IMR-90 (cell line): Measurements from ENCODE around the gene PLB1.

ENCODE experiments used
- CHD1 ChIP-seq: IDR thresholded peaks from 2 replicates; pipeline ENCODE4 v1.6.1; 2012; ENCODE audit warnings: low read depth, low read length, improper control_type of control experiment
- CTCF ChIP-seq: conservative IDR thresholded peaks from 2 replicates; pipeline ENCODE4 v1.5.1; 2012; ENCODE audit warnings: mild to moderate bottlenecking, low read depth, low read length, improper control_type of control experiment
- ELK1 ChIP-seq: fragments of 150-350 bp; IDR thresholded peaks from 2 replicates; pipeline ENCODE4 v1.6.1; 2016; ENCODE audit warnings: low read depth, mild to moderate bottlenecking, low read length, moderate library complexity, borderline replicate concordance
- FOS ChIP-seq: fragments of 150-350 bp; IDR thresholded peaks from 2 replicates; pipeline ENCODE4 v1.6.1; 2016; ENCODE audit warnings: low read depth, low read length
- MAZ ChIP-seq: IDR thresholded peaks from 2 replicates; pipeline ENCODE4 v1.6.1; 2012; ENCODE audit warnings: low read depth, mild to moderate bottlenecking, low read length, improper control_type of control experiment, moderate library complexity, borderline replicate concordance
- NFE2L2 ChIP-seq: fragments of 150-350 bp; IDR thresholded peaks from 2 replicates; pipeline ENCODE4 v1.6.1; 2016; ENCODE audit warnings: low read depth, mild to moderate bottlenecking, low read length
- POLR2A ChIP-seq: IDR thresholded peaks from 2 replicates; pipeline ENCODE4 v1.6.1; 2012; ENCODE audit warnings: mild to moderate bottlenecking, low read depth, low read length
- RAD21 ChIP-seq: IDR thresholded peaks from 2 replicates; pipeline ENCODE4 v1.6.1; 2012; ENCODE audit warnings: low read length, improper control_type of control experiment
- RFX5 ChIP-seq: IDR thresholded peaks from 2 replicates; pipeline ENCODE4 v1.8.0; 2012; ENCODE audit warnings: low read depth, mild to moderate bottlenecking, low read length, moderate library complexity
- SMC3 ChIP-seq: fragments of 150-350 bp; IDR thresholded peaks from 2 replicates; pipeline ENCODE4 v1.6.1; 2016; ENCODE audit warnings: low read depth, mild to moderate bottlenecking, antibody characterized with exemption, low read length, moderate library complexity
- USF2 ChIP-seq: fragments of 150-350 bp; IDR thresholded peaks from 2 replicates; pipeline ENCODE4 v1.6.1; 2017; ENCODE audit warnings: mild to moderate bottlenecking, antibody characterized with exemption, low read length, low read depth

- TF ChIP-seq USF2 (no peak), CTCF (no peak), POLR2A (no peak), RAD21 (no peak), ELK1 (no peak), SMC3 (no peak), FOS (no peak), NFE2L2 (no peak), CHD1 (no peak), RFX5 (no peak), MAZ (no peak)
Measured at GRCh38 chr2:28545590-28546200, 49.8 kb downstream of the PLB1 start.
